NCI-H2107 treated with DMSO at 0.1 percent for 48 hours (cell line): ENCODE results near the gene SLC35F3.
A peak's percentile ranks its signal among the peaks of the same experiment; 100 is the strongest.
"Not testable (repeated sequence)": the region's sequence is repeated elsewhere in the genome, so short reads cannot be mapped to it uniquely, and the experiment has no call there.

Source experiments
- DNase-seq: peaks from one replicate; lab custom pipeline; 2025; ENCODE audit not compliant: unreplicated experiment; lab: John Stamatoyannopoulos, UW

Gene SLC35F3

GRCh38 chr1:234176847-234177246 lies 272.4 kb downstream of the SLC35F3 start:
- DNase-seq = not testable (repeated sequence)

- DNase-seq = no peak
Measured at GRCh38 chr1:234185438-234185837, 281.0 kb downstream of the SLC35F3 start.

- DNase-seq = no peak
Measured at GRCh38 chr1:234186037-234186688, 281.7 kb downstream of the SLC35F3 start.

- DNase-seq = peak; percentile 98
Measured at GRCh38 chr1:234188454-234188792, 283.9 kb downstream of the SLC35F3 start.

GRCh38 chr1:234197839-234198238 lies 293.4 kb downstream of the SLC35F3 start:
- no peak for DNase-seq

GRCh38 chr1:234199476-234200127 lies 295.1 kb downstream of the SLC35F3 start:
- DNase-seq = no peak

- no peak for DNase-seq
Measured at GRCh38 chr1:234200566-234200965, 296.1 kb downstream of the SLC35F3 start.

- no peak for DNase-seq
Measured at GRCh38 chr1:234201600-234201999, 297.1 kb downstream of the SLC35F3 start.

GRCh38 chr1:234205966-234206365 lies 301.5 kb downstream of the SLC35F3 start:
- DNase-seq = no peak

- DNase-seq = no peak
Measured at GRCh38 chr1:234206651-234207284, 302.3 kb downstream of the SLC35F3 start.

- DNase-seq = no peak
Measured at GRCh38 chr1:234208351-234208750, 303.9 kb downstream of the SLC35F3 start.

- DNase-seq = no peak
Measured at GRCh38 chr1:234208791-234209190, 304.3 kb downstream of the SLC35F3 start.

GRCh38 chr1:234210429-234210828 lies 306.0 kb downstream of the SLC35F3 start:
- not testable (repeated sequence) for DNase-seq

GRCh38 chr1:234211855-234212254 lies 307.4 kb downstream of the SLC35F3 start:
- DNase-seq = not testable (repeated sequence)

- DNase-seq = peak; percentile 70
Measured at GRCh38 chr1:234212764-234213657, 308.5 kb downstream of the SLC35F3 start.

- no peak for DNase-seq
Measured at GRCh38 chr1:234213658-234214128, 309.2 kb downstream of the SLC35F3 start.

- no peak for DNase-seq
Measured at GRCh38 chr1:234214129-234214910, 309.8 kb downstream of the SLC35F3 start.

- no peak for DNase-seq
Measured at GRCh38 chr1:234214911-234215892, 310.7 kb downstream of the SLC35F3 start.

- no peak for DNase-seq
Measured at GRCh38 chr1:234216116-234216703, 311.7 kb downstream of the SLC35F3 start.
